BJ (cell line): Measurements from ENCODE around the gene ACAD8. TPM values are rescaled to one million over a fixed set of nuclear protein-coding genes. Genes with fewer than 3 reads are reported as not detected.

ENCODE experiments used
- CTCF ChIA-PET: fragments of 350-600 bp; formaldehyde crosslinking; extraction: SDS; loops from one replicate; lab custom pipeline; 2021; ENCODE audit warnings: antibody characterized with exemption, inconsistent platforms; lab: Yijun Ruan, JAX
- POLR2A ChIA-PET: fragments of 300-600 bp; sonication (Branson Sonifier 250); formaldehyde crosslinking; extraction: SDS; loops from one replicate; lab custom pipeline; 2021; ENCODE audit warnings: antibody characterized with exemption; lab: Charles Lee
- DNase-seq: peaks from one replicate; pipeline ENCODE4 v3.0.0-alpha.2; 2011; ENCODE audit warnings: low read depth
- H3K27me3 ChIP-seq: 2 replicates; pipeline ENCODE4 v1.6.0; 2011; ENCODE audit warnings: low read length; ENCODE audit not compliant: control insufficient read depth, insufficient read depth
- H3K36me3 ChIP-seq: 2 replicates; pipeline ENCODE4 v1.5.1; 2011; ENCODE audit warnings: low read length; ENCODE audit not compliant: control insufficient read depth, insufficient read depth
- H3K4me3 ChIP-seq: 2 replicates; pipeline ENCODE4 v1.5.1; 2011; ENCODE audit warnings: low read depth, mild to moderate bottlenecking, control low read depth, low read length
- polyA minus RNA-seq: library from RNA; depleted of rRNA, polyadenylated mRNA; stranded (reverse); fragments of >200 nt; gene quantifications from 2 replicates; pipeline ENCODE4 v1.2.3, GENCODE V29; 2011; rRNA and poly(A)+ RNA removed
- polyA plus RNA-seq: library from polyadenylated mRNA; depleted of rRNA; stranded (reverse); fragments of >200 nt; gene quantifications from 2 replicates; pipeline ENCODE4 v1.2.3, GENCODE V29; 2011; rRNA removed
- TF ChIP-seq, protein P1 (sequence below): IDR thresholded peaks from 2 replicates; pipeline ENCODE4 v1.5.1; 2011; ENCODE audit warnings: low read depth, mild to moderate bottlenecking, control low read depth, inconsistent platforms, low read length, moderate library complexity; ENCODE audit not compliant: insufficient read depth

ACAD8 gene
- polyA plus RNA-seq (17.4 and 19.4 TPM in 2 replicates), polyA minus RNA-seq (7.4 and 10.5 TPM in 2 replicates)

DNA sequence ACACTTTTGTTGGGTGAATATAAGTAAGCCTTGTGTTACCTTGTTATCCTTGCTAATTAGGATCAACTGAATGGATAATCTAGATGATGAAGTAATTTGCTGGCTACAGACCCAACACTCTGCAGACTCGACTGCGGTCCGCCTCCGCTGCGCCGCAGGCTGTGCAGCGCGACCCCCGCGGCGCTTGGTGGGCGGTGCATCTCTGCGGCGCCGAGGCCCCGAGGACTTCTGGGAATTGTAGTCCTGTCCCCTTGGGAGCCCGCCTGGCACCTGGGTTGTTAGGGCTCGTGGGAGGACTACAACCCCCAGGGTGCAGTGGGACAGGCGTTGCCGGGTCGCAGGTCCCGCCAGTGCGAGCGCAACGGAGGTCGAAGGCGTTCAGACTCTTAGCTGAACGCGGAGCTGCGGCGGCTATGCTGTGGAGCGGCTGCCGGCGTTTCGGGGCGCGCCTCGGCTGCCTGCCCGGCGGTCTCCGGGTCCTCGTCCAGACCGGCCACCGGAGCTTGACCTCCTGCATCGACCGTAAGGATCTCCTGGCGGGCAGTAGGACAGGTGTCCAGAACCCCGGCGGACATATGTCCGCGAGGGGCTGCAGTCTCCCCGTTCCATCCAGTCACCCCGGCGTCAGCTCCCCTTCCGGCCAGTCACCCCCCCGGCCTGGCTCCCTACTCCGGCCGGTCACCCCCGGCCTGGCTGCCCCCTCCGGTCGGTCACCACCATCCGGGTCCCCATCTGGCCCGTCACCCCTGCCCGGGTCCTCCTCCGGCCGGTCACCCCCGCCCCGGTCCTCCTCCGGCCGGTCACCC, at the start of gene ACAD8, which contains the start of gene THYN1:
Gene ACAD8, plus strand, starts transcription at position 381 of the 806 bp plus-strand sequence. Its CDS starts 33 bp downstream, at position 414.
Gene THYN1, minus strand, starts transcription at position 165 of the 806 bp plus-strand sequence. CDS start 470 bp downstream, outside the sequence.
- ChIA-PET CTCF (interaction anchor here (1.4 to 1.7 kb wide), 3 partner anchors 9 to 14 kb away, joined by 4 to 7 read pairs (median 4); no protein-coding TSS in a partner anchor), POLR2A (interaction anchor here (0.6 kb wide), 1 partner anchor 29 kb away, joined by 3 read pairs; the partner anchor contains the start of gene VPS26B)
- TF ChIP-seq, protein P1, sequence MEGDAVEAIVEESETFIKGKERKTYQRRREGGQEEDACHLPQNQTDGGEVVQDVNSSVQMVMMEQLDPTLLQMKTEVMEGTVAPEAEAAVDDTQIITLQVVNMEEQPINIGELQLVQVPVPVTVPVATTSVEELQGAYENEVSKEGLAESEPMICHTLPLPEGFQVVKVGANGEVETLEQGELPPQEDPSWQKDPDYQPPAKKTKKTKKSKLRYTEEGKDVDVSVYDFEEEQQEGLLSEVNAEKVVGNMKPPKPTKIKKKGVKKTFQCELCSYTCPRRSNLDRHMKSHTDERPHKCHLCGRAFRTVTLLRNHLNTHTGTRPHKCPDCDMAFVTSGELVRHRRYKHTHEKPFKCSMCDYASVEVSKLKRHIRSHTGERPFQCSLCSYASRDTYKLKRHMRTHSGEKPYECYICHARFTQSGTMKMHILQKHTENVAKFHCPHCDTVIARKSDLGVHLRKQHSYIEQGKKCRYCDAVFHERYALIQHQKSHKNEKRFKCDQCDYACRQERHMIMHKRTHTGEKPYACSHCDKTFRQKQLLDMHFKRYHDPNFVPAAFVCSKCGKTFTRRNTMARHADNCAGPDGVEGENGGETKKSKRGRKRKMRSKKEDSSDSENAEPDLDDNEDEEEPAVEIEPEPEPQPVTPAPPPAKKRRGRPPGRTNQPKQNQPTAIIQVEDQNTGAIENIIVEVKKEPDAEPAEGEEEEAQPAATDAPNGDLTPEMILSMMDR, result 0 out of 2 replicates have a peak, but pooled peaks have one; percentile 6
- DNase-seq, result peak; percentile 72
- H3K27me3 ChIP-seq, result no peaks in the 10 kb centered on the region
- H3K4me3 ChIP-seq, result peak within 1 kb of the TSS; percentile 96
- peaks cover 6% of the 10 kb centered on the region for H3K36me3 ChIP-seq

- Histone ChIP-seq H3K36me3 (peaks cover 10% of the 10 kb centered on the region; the same call in 1 of the 2 replicates), H3K27me3 (no peaks in the 10 kb centered on the region), H3K4me3 (no peak overlapping the region)
- ChIA-PET CTCF (interaction anchor here (0.9 to 1.3 kb wide), 3 partner anchors 21 to 278 kb away, joined by 3 to 4 read pairs (median 3); no protein-coding TSS in a partner anchor), POLR2A (no interaction called here)
- no peak for DNase-seq
- TF ChIP-seq, protein P1, result no peak
Observed at GRCh38 chr11:134205729-134206128, 47.6 kb upstream of the ACAD8 start.

- Histone ChIP-seq H3K36me3 (peaks cover 10% of the 10 kb centered on the region; the same call in 1 of the 2 replicates), H3K4me3 (no peak overlapping the region), H3K27me3 (no peaks in the 10 kb centered on the region)
- TF ChIP-seq, protein P1, result no peak
- ChIA-PET CTCF (interaction anchor here (0.9 to 3.0 kb wide), 4 partner anchors 10 to 278 kb away, joined by 3 to 17 read pairs (median 4); no protein-coding TSS in a partner anchor), POLR2A (no interaction called here)
- no peak for DNase-seq
Observed at GRCh38 chr11:134206185-134206584, 47.2 kb upstream of the ACAD8 start.

DNA sequence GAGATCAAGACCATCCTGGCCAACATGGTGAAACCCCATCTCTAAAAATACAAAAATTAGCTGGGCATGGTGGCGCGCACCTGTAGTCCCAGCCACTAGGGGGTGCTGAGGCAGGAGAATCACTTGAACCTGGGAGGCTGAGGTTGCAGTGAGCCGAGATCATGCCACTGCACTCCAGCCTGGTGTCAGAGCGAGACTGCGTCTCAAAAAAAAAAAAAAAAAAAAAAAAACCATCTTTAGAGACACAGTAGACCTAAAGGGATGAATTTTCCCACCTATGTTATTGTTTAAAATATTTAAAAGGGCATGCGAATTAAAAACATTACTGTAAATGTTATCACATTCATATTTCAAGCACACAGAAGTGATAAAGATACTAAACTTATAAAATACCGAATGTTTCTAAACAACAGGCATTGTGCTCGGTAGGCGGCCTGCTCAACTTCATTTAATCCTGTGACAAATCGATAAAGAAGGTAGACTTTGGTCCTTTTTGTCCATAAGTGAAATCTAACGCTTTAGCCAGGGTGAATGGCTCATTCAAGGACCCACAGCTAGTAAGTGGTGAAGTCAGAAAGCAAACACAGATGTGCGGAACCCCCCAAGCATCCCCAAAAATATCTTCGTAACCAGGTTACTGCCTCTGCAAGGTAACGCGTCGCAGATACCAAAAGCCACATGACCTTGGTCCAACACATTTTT, 45.7 kb upstream of the ACAD8 start:
- POLR2A ChIA-PET, result no interaction called here
- TF ChIP-seq, protein P1, result peak; percentile 67
- DNase-seq, result no peak
- Histone ChIP-seq H3K4me3 (no peak overlapping the region), H3K36me3 (peaks cover 10% of the 10 kb centered on the region; the same call in 1 of the 2 replicates), H3K27me3 (no peaks in the 10 kb centered on the region)
- CTCF ChIA-PET, result interaction anchor here (0.7 to 3.0 kb wide), 15 partner anchors 9 to 243 kb away, joined by 3 to 17 read pairs (median 4); partner anchors contain the start of gene VPS26B

GRCh38 chr11:134215836-134216235, 37.5 kb upstream of the ACAD8 start:
- DNase-seq, result no peak
- H3K27me3 ChIP-seq, result no peaks in the 10 kb centered on the region
- POLR2A ChIA-PET, result no interaction called here
- no peaks in the 10 kb centered on the region for H3K36me3 ChIP-seq
- no peak overlapping the region for H3K4me3 ChIP-seq
- TF ChIP-seq, protein P1, result no peak
- CTCF ChIA-PET, result no interaction called here
